Measurements from ENCODE around the gene VGLL2. TPM values are rescaled to one million over a fixed set of nuclear protein-coding genes. Genes with fewer than 3 reads are reported as not detected.

The VGLL2 gene
- total RNA-seq, 1 experiment from 2014 or later: not detected

DNA sequence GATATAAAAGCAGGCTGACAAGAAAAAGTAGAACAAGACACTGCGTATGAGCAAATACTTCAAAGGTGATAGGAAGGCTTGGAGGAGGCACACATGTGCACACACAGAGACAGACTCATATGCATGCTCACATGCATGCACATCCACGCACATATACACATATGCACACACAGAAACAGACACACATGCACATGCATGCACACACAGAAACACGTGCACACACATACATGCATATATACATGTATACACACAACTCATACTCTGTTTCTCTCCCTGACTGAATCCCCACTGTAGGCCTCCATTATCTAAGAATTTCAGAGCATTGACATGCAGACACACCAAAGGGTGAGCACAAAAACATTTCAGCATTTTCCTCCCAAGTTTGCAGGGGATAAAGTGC lies 43.7 kb downstream of the VGLL2 start:
- POLR2A ChIA-PET: no interaction called here
- H3K4me1 ChIP-seq: no peaks in the 10 kb centered on the region
- BruUV-seq (replicated peaks): no TSS peak
- no peaks in the 10 kb centered on the region for H3K9me3 ChIP-seq
- no peak overlapping the region for H3K4me3 Mint-ChIP-seq (ENCODE audit: unreplicated experiment)
- H3K4me3 ChIP-seq (ENCODE audit: low read depth, low read length): no peak overlapping the region
- intact Hi-C loops (cut with micrococcal nuclease; ENCODE audit: unreplicated experiment): no loop called here
- H3K27me3 ChIP-seq (replicated peaks; ENCODE audit: control insufficient read depth, insufficient read depth, low read length): no peaks in the 10 kb centered on the region; the same call in 1 of the 2 replicates
- no peak overlapping the region for H3K27ac Mint-ChIP-seq (ENCODE audit: unreplicated experiment)
- DNase-seq: no peak
- H3K27me3 Mint-ChIP-seq (ENCODE audit: insufficient read depth, unreplicated experiment): peaks cover 10% of the 10 kb centered on the region
- TF ChIP-seq, protein P1, sequence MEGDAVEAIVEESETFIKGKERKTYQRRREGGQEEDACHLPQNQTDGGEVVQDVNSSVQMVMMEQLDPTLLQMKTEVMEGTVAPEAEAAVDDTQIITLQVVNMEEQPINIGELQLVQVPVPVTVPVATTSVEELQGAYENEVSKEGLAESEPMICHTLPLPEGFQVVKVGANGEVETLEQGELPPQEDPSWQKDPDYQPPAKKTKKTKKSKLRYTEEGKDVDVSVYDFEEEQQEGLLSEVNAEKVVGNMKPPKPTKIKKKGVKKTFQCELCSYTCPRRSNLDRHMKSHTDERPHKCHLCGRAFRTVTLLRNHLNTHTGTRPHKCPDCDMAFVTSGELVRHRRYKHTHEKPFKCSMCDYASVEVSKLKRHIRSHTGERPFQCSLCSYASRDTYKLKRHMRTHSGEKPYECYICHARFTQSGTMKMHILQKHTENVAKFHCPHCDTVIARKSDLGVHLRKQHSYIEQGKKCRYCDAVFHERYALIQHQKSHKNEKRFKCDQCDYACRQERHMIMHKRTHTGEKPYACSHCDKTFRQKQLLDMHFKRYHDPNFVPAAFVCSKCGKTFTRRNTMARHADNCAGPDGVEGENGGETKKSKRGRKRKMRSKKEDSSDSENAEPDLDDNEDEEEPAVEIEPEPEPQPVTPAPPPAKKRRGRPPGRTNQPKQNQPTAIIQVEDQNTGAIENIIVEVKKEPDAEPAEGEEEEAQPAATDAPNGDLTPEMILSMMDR (IDR thresholded peaks at IDR 0.05; ENCODE audit: insufficient read depth in 1 of 2, low read depth in 1 of 2, low read length in 1 of 2, severe bottlenecking in 1 of 2, unreplicated experiment in 1 of 2): no peak
- CTCF ChIA-PET: no interaction called here
- no peaks in the 10 kb centered on the region for H3K9me3 Mint-ChIP-seq (ENCODE audit: unreplicated experiment)
- H3K36me3 ChIP-seq (ENCODE audit: control insufficient read depth, insufficient read depth, low read length): no peaks in the 10 kb centered on the region
- H3K36me3 Mint-ChIP-seq (ENCODE audit: insufficient read depth, unreplicated experiment): no peaks in the 10 kb centered on the region
- no peaks in the 10 kb centered on the region for H3K4me1 Mint-ChIP-seq (ENCODE audit: low read depth, unreplicated experiment)

DNA sequence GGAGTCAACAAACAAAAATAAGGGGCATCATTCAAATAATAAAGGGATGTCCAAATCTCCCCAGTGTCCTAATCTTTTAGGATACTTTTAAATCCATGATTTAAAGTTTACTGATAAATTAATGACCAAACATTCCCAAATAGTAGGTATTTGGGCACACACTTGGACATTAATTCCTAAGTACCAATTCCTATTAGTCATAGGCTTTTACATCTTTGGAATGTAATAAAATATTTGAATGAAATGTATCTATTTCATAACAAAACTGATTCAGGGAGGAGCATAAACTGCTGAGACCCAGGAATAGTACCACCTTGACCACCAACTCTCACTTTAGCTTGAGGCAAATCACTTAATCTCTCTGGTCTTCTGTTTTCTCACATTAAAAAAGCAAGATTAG lies 44.3 kb downstream of the VGLL2 start:
- Histone ChIP-seq H3K4me1 (no peaks in the 10 kb centered on the region), H3K9me3 (no peaks in the 10 kb centered on the region), H3K27me3 (replicated peaks; ENCODE audit: control insufficient read depth, insufficient read depth, low read length) (no peaks in the 10 kb centered on the region; the same call in 1 of the 2 replicates), H3K36me3 (ENCODE audit: control insufficient read depth, insufficient read depth, low read length) (no peaks in the 10 kb centered on the region), H3K4me3 (ENCODE audit: low read depth, low read length) (no peak overlapping the region)
- ChIA-PET CTCF (no interaction called here), POLR2A (no interaction called here)
- no peak overlapping the region for H3K27ac Mint-ChIP-seq (ENCODE audit: unreplicated experiment)
- BruUV-seq (replicated peaks): no TSS peak
- intact Hi-C loops (cut with micrococcal nuclease; ENCODE audit: unreplicated experiment): no loop called here
- TF ChIP-seq, protein P1 (IDR thresholded peaks at IDR 0.05; ENCODE audit: insufficient read depth in 1 of 2, low read depth in 1 of 2, low read length in 1 of 2, severe bottlenecking in 1 of 2, unreplicated experiment in 1 of 2): no peak
- no peaks in the 10 kb centered on the region for H3K9me3 Mint-ChIP-seq (ENCODE audit: unreplicated experiment)
- H3K4me1 Mint-ChIP-seq (ENCODE audit: low read depth, unreplicated experiment): no peaks in the 10 kb centered on the region
- peaks cover 10% of the 10 kb centered on the region for H3K27me3 Mint-ChIP-seq (ENCODE audit: insufficient read depth, unreplicated experiment)
- H3K36me3 Mint-ChIP-seq (ENCODE audit: insufficient read depth, unreplicated experiment): no peaks in the 10 kb centered on the region
- H3K4me3 Mint-ChIP-seq (ENCODE audit: unreplicated experiment): no peak overlapping the region
- no peak for DNase-seq

DNA sequence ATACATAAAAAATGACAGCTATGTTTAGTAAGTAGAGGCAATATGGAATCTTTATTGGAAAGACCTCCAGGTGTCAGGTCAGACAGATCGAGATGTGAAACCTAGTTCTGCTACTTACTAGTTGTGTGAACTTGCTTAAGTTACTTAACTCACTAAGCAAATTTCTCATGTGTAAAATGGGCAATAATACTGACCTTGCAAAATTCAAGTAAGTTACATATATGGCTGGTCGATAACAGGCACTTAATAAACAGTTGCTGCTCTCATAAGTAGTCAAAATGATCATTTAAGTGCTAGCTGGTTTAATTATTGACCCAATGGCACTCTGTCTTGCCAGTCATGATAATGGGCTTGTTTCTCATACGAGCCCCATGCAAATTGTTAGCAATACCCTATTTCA lies 46.0 kb downstream of the VGLL2 start:
- Mint-ChIP-seq H3K9me3 (ENCODE audit: unreplicated experiment) (no peaks in the 10 kb centered on the region), H3K36me3 (ENCODE audit: insufficient read depth, unreplicated experiment) (no peaks in the 10 kb centered on the region), H3K4me1 (ENCODE audit: low read depth, unreplicated experiment) (no peaks in the 10 kb centered on the region), H3K27ac (ENCODE audit: unreplicated experiment) (no peak overlapping the region), H3K4me3 (ENCODE audit: unreplicated experiment) (no peak overlapping the region), H3K27me3 (ENCODE audit: insufficient read depth, unreplicated experiment) (peaks cover 7% of the 10 kb centered on the region)
- H3K36me3 ChIP-seq (ENCODE audit: control insufficient read depth, insufficient read depth, low read length): no peaks in the 10 kb centered on the region
- TF ChIP-seq, protein P1 (IDR thresholded peaks at IDR 0.05; ENCODE audit: insufficient read depth in 1 of 2, low read depth in 1 of 2, low read length in 1 of 2, severe bottlenecking in 1 of 2, unreplicated experiment in 1 of 2): no peak
- H3K4me1 ChIP-seq: no peaks in the 10 kb centered on the region
- ChIA-PET POLR2A (no interaction called here), CTCF (no interaction called here)
- H3K27me3 ChIP-seq (replicated peaks; ENCODE audit: control insufficient read depth, insufficient read depth, low read length): no peaks in the 10 kb centered on the region; the same call in 1 of the 2 replicates
- no peak for DNase-seq
- H3K9me3 ChIP-seq: no peaks in the 10 kb centered on the region
- no TSS peak for BruUV-seq (replicated peaks)
- intact Hi-C loops (cut with micrococcal nuclease; ENCODE audit: unreplicated experiment): no loop called here
- H3K4me3 ChIP-seq (ENCODE audit: low read depth, low read length): no peak overlapping the region

All from Caco-2 (cell line).